ENCODE data around the gene ZW10. TPM values are rescaled to one million over a fixed set of nuclear protein-coding genes. Genes with fewer than 3 reads are reported as not detected.

Gene ZW10
- total RNA-seq, 2 donors from 2014 or later = 9.6 to 10.5 TPM

Other genes with a start within 250 kb of the ZW10 start
- under 1 TPM; 0.51 to 0.76 TPM for gene TMPRSS5, start 67.4 kb downstream of the ZW10 start, total RNA-seq
- not detected for gene CLDN25, start 6.1 kb upstream of the ZW10 start, total RNA-seq
- gene USP28, start 101.9 kb upstream of the ZW10 start, total RNA-seq = 10 to 100 TPM; 14.2 to 23.1 TPM
- gene HTR3B, start 131.1 kb upstream of the ZW10 start, total RNA-seq = not detected
- gene HTR3A, start 201.4 kb upstream of the ZW10 start, total RNA-seq = not detected